DMS53 treated with DMSO at 0.1 percent for 48 hours (cell line): ENCODE results near the gene ZNF19.

Experiments
- DNase-seq: peaks from one replicate; lab custom pipeline; 2025; ENCODE audit not compliant: unreplicated experiment; lab: John Stamatoyannopoulos, UW

The ZNF19 gene

GRCh38 chr16:71443714-71444113, 45.4 kb downstream of the ZNF19 start:
- DNase-seq, result no peak

GRCh38 chr16:71442051-71442440, 47.1 kb downstream of the ZNF19 start, which contains the start of gene TLE7:
Gene TLE7 (minus strand): TSS chr16:71442054. CDS start chr16:71433324, 8,730 bp downstream.
- DNase-seq, result no peak

- no peak for DNase-seq
Observed at GRCh38 chr16:71441348-71442050, 47.6 kb downstream of the ZNF19 start.

GRCh38 chr16:71440669-71441347, 48.3 kb downstream of the ZNF19 start:
- DNase-seq, result no peak

- DNase-seq, result no peak
Observed at GRCh38 chr16:71439523-71439922, 49.6 kb downstream of the ZNF19 start.

- DNase-seq, result no peak
Observed at GRCh38 chr16:71436473-71436872, 52.7 kb downstream of the ZNF19 start.

GRCh38 chr16:71432906-71433305, 56.2 kb downstream of the ZNF19 start:
- DNase-seq, result no peak

GRCh38 chr16:71431991-71432390, 57.1 kb downstream of the ZNF19 start:
- no peak for DNase-seq

- no peak for DNase-seq
Observed at GRCh38 chr16:71431176-71431575, 57.9 kb downstream of the ZNF19 start.

GRCh38 chr16:71430744-71431143, 58.4 kb downstream of the ZNF19 start:
- DNase-seq, result no peak

GRCh38 chr16:71429581-71429980, 59.5 kb downstream of the ZNF19 start:
- no peak for DNase-seq

GRCh38 chr16:71428883-71429282, 60.2 kb downstream of the ZNF19 start:
- DNase-seq, result no peak

- DNase-seq, result no peak
Observed at GRCh38 chr16:71428385-71428784, 60.7 kb downstream of the ZNF19 start.

GRCh38 chr16:71426880-71427615, 62.1 kb downstream of the ZNF19 start:
- no peak for DNase-seq

GRCh38 chr16:71426069-71426879, 62.9 kb downstream of the ZNF19 start:
- DNase-seq, result peak; percentile 88

- no peak for DNase-seq
Observed at GRCh38 chr16:71425746-71426068, 63.4 kb downstream of the ZNF19 start.

- DNase-seq, result no peak
Observed at GRCh38 chr16:71424626-71425025, 64.5 kb downstream of the ZNF19 start.

GRCh38 chr16:71423865-71424264, 65.3 kb downstream of the ZNF19 start:
- no peak for DNase-seq
